HG03432 (cell line): ENCODE data around the gene CLMN.

Experiments
- ATAC-seq: cut with Tn5 transposase; IDR thresholded peaks from one replicate; pipeline ENCODE4 v1.9.1; 2021; ENCODE audit warnings: mild to moderate bottlenecking, moderate library complexity; ENCODE audit not compliant: unreplicated experiment

The CLMN gene

DNA sequence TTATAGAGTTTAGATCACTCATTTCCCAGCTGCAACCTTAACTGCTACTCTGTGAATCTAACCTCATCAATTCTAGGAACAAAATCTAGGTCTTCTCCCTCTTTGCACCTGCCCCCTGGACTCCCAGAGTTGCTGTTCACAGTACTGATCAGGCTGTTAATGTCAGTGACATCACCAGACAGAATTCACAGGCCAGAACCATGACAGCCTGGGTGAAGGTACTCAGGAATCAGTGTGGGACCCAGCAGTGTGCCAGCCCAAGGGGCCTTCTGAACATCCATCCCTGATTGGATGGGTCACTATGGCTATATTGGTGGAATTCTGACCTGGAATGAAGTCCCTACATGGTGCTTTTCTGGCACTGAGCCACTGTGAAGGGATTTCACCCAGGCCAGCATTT is 72.8 kb downstream of the CLMN start:
- no peak for ATAC-seq

- no peak for ATAC-seq
These were observed 74.4 kb downstream of the CLMN start for GRCh38 chr14:95245334-95245733.

- ATAC-seq = no peak
These were observed 75.1 kb downstream of the CLMN start for GRCh38 chr14:95244587-95244986.

- ATAC-seq = no peak
These were observed 76.8 kb downstream of the CLMN start for GRCh38 chr14:95242870-95243269.

GRCh38 chr14:95240859-95241813 is 78.6 kb downstream of the CLMN start:
- no peak for ATAC-seq

DNA sequence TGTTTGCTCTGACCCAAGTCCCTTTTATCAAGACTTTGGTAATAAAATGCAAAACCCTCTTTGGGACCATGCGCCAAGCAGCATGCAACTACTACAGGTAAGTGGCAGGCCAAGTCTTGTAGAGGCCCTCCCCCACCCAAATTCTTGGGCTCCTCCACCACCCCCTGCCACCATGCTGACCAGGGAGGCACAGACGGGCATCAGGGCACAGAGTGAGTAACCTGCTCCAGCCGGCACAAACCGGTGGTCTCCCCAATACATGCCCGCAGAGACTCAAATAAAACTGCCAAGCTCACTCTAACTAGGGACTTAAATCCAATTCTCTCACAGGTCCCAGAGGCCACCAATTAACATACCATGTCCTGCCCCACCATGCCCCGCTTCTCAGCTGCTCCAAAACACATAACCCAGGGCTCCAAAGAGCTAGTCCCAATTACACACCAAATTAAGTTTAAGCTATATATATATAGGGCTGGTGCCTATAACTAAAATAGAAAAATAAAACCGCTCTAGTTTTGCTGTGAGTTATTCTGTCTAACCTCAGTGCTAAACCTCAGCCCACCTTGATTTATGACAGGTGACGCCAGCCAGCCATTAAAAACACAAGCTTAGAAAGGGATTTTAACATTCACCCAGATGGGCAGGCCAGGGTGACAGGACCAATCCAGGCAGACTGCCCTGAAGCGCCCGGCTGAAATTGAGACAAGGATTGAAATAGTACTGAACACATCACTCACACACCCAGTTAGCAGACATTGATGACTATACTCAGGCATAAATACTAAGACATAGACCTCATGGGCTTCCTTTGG is 81.0 kb downstream of the CLMN start:
- ATAC-seq = no peak

DNA sequence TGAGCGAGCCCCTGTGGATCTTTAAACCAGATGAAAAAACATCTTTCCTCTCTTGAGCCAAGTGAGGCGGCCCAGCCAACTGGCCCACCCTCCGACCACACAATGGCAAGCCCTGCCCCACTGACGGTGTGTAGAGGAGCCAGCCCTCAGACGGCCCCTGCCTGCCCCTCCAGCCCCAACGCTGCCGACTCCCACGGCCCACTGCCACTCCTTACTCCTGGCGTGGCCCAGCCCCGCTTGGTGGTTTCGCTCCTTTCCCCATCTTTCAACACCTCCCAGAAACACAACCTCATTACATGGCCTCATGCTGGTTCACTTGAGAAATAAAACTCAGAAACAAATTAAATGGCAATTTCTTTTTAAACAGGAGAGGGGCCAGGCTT is 81.8 kb downstream of the CLMN start:
- ATAC-seq = no peak

DNA sequence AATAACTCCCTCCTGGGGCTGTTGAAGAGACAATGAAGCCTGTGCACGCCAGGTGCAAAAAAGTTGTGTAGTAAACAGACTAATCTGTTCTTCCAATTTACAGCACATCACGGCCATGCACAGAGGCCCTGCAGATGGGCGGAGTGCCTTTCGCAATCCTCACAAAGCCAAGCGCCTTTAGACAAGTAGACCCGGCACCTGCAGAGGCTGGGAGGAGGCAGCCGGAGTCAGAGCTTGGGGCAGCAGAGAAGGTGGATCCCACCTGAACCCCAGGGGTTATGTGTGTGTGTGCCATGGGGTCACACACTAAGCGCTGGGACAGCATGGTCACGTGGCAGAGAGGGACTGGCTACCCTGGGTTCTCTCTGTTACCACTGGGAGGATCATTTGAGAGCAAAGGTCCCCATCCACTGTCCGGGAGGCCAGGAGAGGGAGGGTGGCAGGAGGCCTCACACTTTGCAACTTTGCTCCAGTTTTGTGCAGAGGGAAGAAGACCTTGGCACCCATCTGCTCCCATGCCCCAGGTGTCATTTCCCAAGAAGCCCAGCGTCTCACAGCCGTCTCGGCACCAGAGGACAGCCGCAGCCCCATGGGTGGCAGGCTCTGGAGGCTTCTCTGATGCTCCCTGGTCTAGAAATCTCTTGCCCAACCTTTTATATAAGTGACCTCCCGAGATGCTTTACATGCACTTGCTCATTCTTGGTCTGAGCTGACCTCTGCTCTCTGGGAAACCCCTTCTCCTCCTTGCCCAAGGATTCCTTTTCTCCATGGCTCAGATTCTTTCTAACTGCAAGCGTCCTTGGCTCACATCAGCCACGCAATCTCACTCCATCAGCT is 82.4 kb downstream of the CLMN start:
- ATAC-seq = no peak

DNA sequence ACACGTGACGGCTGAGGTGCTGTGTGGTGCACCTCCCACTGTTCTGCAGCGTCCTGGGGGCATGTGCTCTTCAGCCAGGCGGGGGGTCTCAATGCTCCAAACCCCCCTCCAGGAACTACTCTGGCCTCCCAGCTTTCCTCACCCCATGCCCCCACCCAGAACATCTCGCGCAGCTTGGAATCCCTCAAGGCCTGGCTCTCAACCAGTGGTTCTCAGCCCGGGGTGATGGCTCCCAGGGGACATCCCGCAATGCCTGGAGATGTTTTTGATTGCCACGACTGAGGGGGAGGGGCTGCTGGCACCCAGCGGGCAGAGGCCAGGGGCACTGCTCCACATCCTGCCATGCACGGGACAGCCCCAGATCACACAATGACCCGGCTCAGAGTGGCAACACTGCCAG is 83.5 kb downstream of the CLMN start:
- no peak for ATAC-seq

- ATAC-seq = no peak
These were observed 83.9 kb downstream of the CLMN start for GRCh38 chr14:95235767-95236166.

GRCh38 chr14:95235351-95235750 is 84.4 kb downstream of the CLMN start:
- no peak for ATAC-seq

GRCh38 chr14:95234426-95234825 is 85.3 kb downstream of the CLMN start:
- no peak for ATAC-seq

DNA sequence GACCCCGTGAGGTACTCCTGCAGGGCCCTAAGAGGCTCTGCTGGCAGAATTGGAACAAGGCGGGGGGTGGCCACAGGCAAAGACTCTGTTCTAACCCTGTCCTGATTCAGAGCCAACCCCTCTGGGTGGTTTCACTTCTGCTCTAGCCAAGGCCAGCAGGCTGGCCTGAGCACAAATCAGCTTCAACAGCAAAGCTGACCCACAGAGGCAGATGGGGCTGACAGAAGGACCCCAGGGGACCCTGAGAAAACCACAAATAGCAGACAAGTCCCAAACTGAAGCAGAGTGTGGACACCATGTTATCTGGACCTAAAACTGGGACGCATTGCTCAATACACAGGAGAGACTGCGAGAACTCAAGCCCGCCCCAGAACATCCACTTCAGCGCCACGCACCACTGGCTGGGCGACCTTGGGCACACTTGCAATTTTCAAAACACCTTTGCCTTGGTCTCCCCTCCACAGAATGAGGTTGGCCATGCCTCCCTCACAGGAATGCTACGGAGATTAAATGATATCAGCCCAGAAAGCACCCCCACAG is 85.9 kb downstream of the CLMN start:
- peak; percentile 94 for ATAC-seq

DNA sequence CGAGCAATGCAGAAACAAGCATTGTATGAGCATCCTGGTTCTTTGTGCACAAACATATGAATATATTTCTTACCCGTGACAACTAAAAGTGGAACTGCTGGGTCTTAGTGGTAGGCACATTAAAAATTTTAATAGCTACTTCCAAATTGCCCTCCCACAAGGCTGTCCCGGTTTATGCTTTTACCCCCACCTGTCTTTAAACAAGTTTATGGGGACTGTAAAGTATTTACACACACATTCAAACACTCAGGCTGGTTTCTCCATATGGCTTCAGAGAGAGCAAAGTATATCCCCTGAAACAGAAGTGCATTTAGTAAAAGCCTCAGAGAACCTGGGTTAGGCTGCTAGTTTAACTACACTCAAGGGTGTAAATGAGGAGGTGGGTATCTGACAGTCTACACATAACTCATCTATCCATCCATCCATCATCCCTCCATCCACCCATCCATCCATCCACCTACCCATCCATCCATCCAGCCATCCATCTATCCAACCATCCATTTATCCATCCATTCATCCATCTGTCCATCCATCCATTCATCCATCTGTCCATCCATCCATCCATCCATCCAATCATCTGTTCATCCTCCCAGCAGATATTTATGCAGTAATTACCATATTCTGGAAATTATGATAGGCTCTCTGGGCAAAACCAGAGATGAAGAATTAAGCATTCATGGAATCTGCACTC is 86.7 kb downstream of the CLMN start:
- ATAC-seq = no peak

DNA sequence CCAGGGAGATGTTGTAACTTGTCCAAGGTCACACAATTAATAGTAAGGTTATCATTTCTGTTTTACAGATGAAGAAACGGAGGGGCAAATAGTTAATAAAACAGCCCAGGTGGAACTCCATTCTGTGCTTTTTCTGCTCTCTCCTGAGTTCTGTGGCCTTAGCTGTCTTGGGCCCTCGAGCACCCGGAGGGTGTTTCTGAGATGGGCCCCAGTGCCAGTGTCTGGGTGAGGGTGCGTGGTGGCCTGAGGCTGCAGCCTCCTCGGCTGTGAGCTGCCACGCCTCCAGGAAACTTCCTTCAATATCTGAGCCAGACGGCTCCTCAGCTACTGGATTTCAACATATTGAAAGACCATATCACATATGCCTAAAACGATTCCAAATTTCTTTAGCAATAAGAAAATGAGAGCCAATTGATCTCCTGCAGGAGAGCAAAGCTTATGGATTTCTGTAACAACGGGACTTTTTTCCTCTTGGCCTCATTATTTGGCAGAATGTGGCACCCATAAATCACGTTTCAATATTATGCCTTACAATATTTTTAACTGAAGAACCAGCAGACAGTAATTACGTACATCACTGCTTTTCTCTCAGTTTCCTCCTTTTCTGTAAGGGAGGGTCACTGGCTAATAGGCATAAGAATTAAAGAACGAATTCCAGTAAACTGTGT is 87.6 kb downstream of the CLMN start:
- no peak for ATAC-seq

DNA sequence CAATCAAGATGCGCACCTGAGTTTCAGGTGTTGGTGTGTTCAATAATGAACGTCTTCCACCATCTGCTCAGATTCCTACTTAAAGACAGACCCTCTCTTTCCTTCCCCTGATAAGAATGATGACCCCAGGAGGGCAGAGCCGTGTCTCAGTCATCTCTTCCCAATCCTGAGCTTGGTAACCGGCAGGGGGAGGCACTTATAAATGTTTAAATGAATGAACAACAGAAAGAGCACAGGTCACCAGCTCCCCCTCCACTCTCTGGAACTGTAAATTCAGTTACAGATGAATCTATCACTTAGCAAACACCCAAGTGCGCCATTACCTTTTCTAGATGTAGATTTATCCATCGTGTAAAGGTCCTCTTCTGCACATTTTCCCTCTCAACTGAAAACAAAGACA is 90.0 kb downstream of the CLMN start:
- no peak for ATAC-seq

DNA sequence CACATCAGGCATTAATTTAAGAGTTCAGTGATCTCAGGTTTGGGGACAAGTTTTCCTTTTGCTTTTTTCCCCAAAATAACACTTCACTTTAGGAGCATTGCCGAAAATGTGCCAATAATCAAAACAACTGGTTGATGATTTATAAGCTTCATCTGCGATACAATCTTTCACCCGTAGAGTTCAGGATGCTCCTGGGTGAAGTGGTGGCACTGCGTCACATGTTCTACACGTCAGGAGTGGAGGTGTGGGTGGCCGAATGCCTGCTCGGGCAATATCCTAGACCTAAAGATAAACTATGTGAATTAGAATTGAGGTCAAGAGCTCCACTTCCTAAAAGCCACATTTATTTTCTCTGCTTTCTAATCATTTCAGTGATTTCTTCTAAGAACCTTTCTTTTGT is 91.5 kb downstream of the CLMN start:
- no peak for ATAC-seq

- ATAC-seq = no peak
These were observed 92.3 kb downstream of the CLMN start for GRCh38 chr14:95227279-95227860.

DNA sequence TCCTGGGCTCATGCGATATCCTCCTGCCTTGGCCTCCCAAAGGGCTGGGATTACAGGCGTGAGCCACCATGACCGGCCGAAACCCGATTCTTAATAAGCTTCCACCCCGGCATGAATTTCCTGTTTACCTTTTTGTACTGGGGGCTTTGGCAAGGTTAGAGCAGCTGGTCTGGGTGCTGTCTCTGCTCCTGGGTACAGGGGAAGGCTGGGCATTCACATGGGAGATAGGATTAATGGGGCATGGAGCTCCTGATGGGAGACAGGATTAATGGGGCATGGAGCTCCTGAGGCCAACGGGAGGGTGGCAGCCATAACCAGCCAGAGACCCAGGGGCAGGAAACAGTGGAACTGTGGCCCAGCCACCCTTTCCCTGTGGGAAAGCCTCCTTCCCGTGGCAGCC is 92.9 kb downstream of the CLMN start:
- ATAC-seq = no peak
